ENCODE measurements around the gene SELENOV. TPM values are rescaled to one million over a fixed set of nuclear protein-coding genes. Genes with fewer than 3 reads are reported as not detected.

Gene SELENOV
- total RNA-seq, 1 experiment from 2014 or later, result not detected

GRCh38 chr19:39489756-39490155 is 25.2 kb upstream of the SELENOV start:
- no peak overlapping the region for H3K4me3 Mint-ChIP-seq (ENCODE audit: low read depth, unreplicated experiment)

GRCh38 chr19:39492225-39492624 is 22.7 kb upstream of the SELENOV start:
- Mint-ChIP-seq H3K27me3 (ENCODE audit: unreplicated experiment) (peaks cover 19% of the 10 kb centered on the region), H3K27ac (ENCODE audit: unreplicated experiment) (no peak overlapping the region), H3K36me3 (ENCODE audit: insufficient read depth, unreplicated experiment) (peaks cover 37% of the 10 kb centered on the region), H3K4me3 (ENCODE audit: low read depth, unreplicated experiment) (no peak overlapping the region), H3K4me1 (ENCODE audit: low read depth, unreplicated experiment) (no peaks in the 10 kb centered on the region), H3K9me3 (ENCODE audit: low read depth, unreplicated experiment) (no peaks in the 10 kb centered on the region)
- BruUV-seq (replicated peaks), result TSS peak; percentile 12
- CTCF ChIA-PET, result interaction anchor here (0.6 kb wide), 2 partner anchors 114 to 886 kb away, joined by 3 to 4 read pairs; no protein-coding TSS in a partner anchor
- no peak for TF ChIP-seq CTCF (IDR thresholded peaks at IDR 0.05; ENCODE audit: unreplicated experiment)
- no peak for DNase-seq
- intact Hi-C loops (cut with micrococcal nuclease; ENCODE audit: unreplicated experiment), result no loop called here

More at GRCh38 chr19:39489756-39490155, 25.2 kb upstream of the SELENOV start:
- Mint-ChIP-seq H3K27ac (ENCODE audit: unreplicated experiment) (no peak overlapping the region), H3K27me3 (ENCODE audit: unreplicated experiment) (no peaks in the 10 kb centered on the region), H3K36me3 (ENCODE audit: insufficient read depth, unreplicated experiment) (peaks cover 48% of the 10 kb centered on the region), H3K4me1 (ENCODE audit: low read depth, unreplicated experiment) (no peaks in the 10 kb centered on the region), H3K9me3 (ENCODE audit: low read depth, unreplicated experiment) (no peaks in the 10 kb centered on the region)
- no peak for TF ChIP-seq CTCF (IDR thresholded peaks at IDR 0.05; ENCODE audit: unreplicated experiment)
- BruUV-seq (replicated peaks), result no TSS peak
- intact Hi-C loops (cut with micrococcal nuclease; ENCODE audit: unreplicated experiment), result no loop called here
- DNase-seq, result no peak
- CTCF ChIA-PET, result no interaction called here

GRCh38 chr19:39492788-39493187 is 22.2 kb upstream of the SELENOV start:
- Mint-ChIP-seq H3K9me3 (ENCODE audit: low read depth, unreplicated experiment) (no peaks in the 10 kb centered on the region), H3K4me3 (ENCODE audit: low read depth, unreplicated experiment) (no peak overlapping the region), H3K27me3 (ENCODE audit: unreplicated experiment) (peaks cover 24% of the 10 kb centered on the region), H3K4me1 (ENCODE audit: low read depth, unreplicated experiment) (peaks cover 1% of the 10 kb centered on the region), H3K36me3 (ENCODE audit: insufficient read depth, unreplicated experiment) (peaks cover 32% of the 10 kb centered on the region), H3K27ac (ENCODE audit: unreplicated experiment) (no peak overlapping the region)
- intact Hi-C loops (cut with micrococcal nuclease; ENCODE audit: unreplicated experiment), result no loop called here
- no TSS peak for BruUV-seq (replicated peaks)
- DNase-seq, result no peak
- no peak for TF ChIP-seq CTCF (IDR thresholded peaks at IDR 0.05; ENCODE audit: unreplicated experiment)
- CTCF ChIA-PET, result no interaction called here

GRCh38 chr19:39494661-39495060 is 20.3 kb upstream of the SELENOV start:
- no peak for DNase-seq
- no peak for TF ChIP-seq CTCF (IDR thresholded peaks at IDR 0.05; ENCODE audit: unreplicated experiment)
- H3K4me3 Mint-ChIP-seq (ENCODE audit: low read depth, unreplicated experiment), result no peak overlapping the region
- peaks cover 15% of the 10 kb centered on the region for H3K36me3 Mint-ChIP-seq (ENCODE audit: insufficient read depth, unreplicated experiment)
- CTCF ChIA-PET, result interaction anchor here (0.6 kb wide), 1 partner anchor 805 kb away, joined by 4 read pairs; no protein-coding TSS in a partner anchor
- H3K27me3 Mint-ChIP-seq (ENCODE audit: unreplicated experiment), result peaks cover 43% of the 10 kb centered on the region
- H3K27ac Mint-ChIP-seq (ENCODE audit: unreplicated experiment), result no peak overlapping the region
- no peaks in the 10 kb centered on the region for H3K9me3 Mint-ChIP-seq (ENCODE audit: low read depth, unreplicated experiment)
- intact Hi-C loops (cut with micrococcal nuclease; ENCODE audit: unreplicated experiment), result loop anchor here (5.0 kb wide), 1 partner anchor 38 kb away; the partner anchor contains the start of gene EID2B
- BruUV-seq (replicated peaks), result no TSS peak
- peaks cover 17% of the 10 kb centered on the region for H3K4me1 Mint-ChIP-seq (ENCODE audit: low read depth, unreplicated experiment)

All from Calu3 (cell line).